Right ventricle myocardium superior (tissue), 1 donor: ENCODE results near the gene HEATR1. TPM values are rescaled to one million over a fixed set of nuclear protein-coding genes. Genes with fewer than 3 reads are reported as not detected.

Experiments used
- total RNA-seq: library from RNA; stranded (reverse); fragmentation: NEBNext Ultra II Directional; extraction: Animal tissue kit (Norgen Biotek cat#: 25700); gene quantifications from one replicate; pipeline ENCODE4 v1.2.1, GENCODE V29; 2021
- donor health status: DM: no; HTN: yes; CAD: no; lungs with severe emphysema.

HEATR1 gene
- total RNA-seq, 1 donor from 2014 or later: 9.2 TPM

Other genes starting within 250 kb of the HEATR1 start
- gene EDARADD, start 210.2 kb downstream of the HEATR1 start, total RNA-seq: 0.78 TPM
- 78.2 TPM for gene LGALS8, start 80.5 kb downstream of the HEATR1 start, total RNA-seq
- gene ACTN2, start 82.0 kb upstream of the HEATR1 start, total RNA-seq: 1,943 TPM
- gene MTR, start 190.8 kb upstream of the HEATR1 start, total RNA-seq: 47.2 TPM